Choroid plexus epithelial cell (primary cell): Measurements from ENCODE around the gene STAB2.
A peak's percentile ranks its signal among the peaks of the same experiment; 100 is the strongest.

Experiments used
- DNase-seq: peaks from one replicate; pipeline ENCODE4 v3.0.0-alpha.2; 2010; ENCODE audit warnings: low read depth
- H3K4me3 ChIP-seq: 2 replicates; pipeline ENCODE4 v1.5.1; 2011; ENCODE audit warnings: low read depth, mild to moderate bottlenecking, control low read depth, low read length, moderate library complexity
- CTCF ChIP-seq: conservative IDR thresholded peaks from 2 replicates; pipeline ENCODE4 v1.5.1; 2011; ENCODE audit warnings: low read depth, mild to moderate bottlenecking, control low read depth, inconsistent platforms, low read length, moderate library complexity

Gene STAB2

DNA sequence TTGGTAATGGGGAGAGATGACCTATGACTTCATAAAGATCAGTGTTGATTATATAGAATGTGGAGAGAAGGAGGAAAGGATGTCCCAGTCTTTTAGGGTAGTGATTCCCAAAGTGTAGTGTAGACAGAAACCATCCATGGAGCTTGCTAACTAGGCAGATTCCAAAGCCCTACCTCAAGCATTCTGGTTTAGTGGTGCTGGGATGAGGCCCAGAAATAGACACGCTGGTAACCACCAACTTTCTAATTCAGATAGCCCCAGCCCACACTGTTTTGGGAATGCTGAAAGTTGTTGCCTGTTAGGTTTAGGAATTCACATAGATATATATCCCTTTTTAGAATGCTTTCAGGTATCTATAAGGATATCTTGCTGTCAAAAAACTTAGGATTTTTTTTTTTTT is 69.2 kb downstream of the STAB2 start:
- no peak for DNase-seq
- H3K4me3 ChIP-seq: no peak overlapping the region
- no peak for TF ChIP-seq CTCF

GRCh38 chr12:103657331-103657730 is 70.3 kb downstream of the STAB2 start:
- H3K4me3 ChIP-seq: no peak overlapping the region
- peak; percentile 9 for DNase-seq
- no peak for TF ChIP-seq CTCF

GRCh38 chr12:103664626-103665025 is 77.6 kb downstream of the STAB2 start:
- TF ChIP-seq CTCF: no peak
- no peak overlapping the region for H3K4me3 ChIP-seq
- DNase-seq: no peak

DNA sequence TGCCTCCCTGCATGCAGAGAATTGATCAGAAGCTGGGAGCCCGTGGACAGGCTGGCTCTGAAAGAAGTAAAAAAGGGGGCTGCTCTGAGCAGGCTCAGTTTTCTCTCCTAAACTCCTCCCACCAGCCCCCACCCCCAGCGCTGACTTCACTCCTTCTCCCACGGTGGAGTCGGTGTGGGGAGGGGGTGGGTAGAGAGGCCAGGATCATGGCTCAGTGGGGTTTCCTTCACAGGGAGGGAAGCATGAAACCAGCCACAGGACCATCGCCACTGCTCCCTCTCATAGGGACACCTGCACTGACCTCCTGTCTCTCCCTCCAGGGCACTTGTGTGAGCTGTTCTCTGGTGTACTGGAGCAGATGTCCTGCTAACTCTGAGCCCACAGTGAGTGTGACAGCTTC is 78.9 kb downstream of the STAB2 start:
- no peak for DNase-seq
- no peak for TF ChIP-seq CTCF
- H3K4me3 ChIP-seq: no peak overlapping the region

DNA sequence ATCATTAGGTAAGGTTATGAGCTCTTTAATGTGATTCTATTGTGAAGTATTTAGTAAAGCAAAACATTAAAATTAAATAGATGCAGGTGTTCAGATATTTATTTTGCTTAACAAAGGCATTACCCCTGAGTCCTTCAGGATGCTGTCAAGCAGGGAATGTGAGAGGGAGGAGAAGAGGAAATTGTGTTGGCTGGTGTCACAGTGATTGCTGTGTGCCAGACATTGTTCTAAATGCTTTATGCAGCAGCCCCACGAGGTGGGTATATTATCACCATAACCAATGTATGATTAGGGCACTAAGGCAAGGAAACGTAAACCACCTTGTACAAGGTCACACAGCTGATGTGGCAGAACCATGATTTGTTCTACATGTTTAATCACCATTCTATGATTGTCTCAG is 80.1 kb downstream of the STAB2 start:
- no peak overlapping the region for H3K4me3 ChIP-seq
- TF ChIP-seq CTCF: no peak
- no peak for DNase-seq

GRCh38 chr12:103668520-103668919 is 81.4 kb downstream of the STAB2 start:
- H3K4me3 ChIP-seq: no peak overlapping the region
- TF ChIP-seq CTCF: no peak
- DNase-seq: no peak

DNA sequence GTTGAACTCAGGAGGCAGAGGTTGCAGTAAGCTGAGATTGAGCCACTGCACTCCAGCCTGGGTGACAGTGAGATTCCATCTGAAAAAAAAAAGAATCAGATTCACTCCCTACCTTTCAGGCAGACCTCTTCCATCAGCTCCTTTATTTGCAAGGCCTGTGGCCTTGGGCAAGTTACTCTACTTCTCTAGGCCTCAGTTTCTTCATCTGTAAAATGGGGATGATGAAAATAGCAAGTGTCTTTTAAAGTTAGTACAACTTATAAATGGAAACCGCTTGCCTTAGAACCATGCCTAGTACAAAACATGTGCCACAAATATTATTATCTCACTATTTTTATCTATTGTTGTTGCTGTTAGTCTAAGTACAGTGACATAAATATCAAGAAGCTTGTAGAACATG is 84.3 kb downstream of the STAB2 start:
- DNase-seq: no peak
- TF ChIP-seq CTCF: no peak
- H3K4me3 ChIP-seq: no peak overlapping the region
